Motor neuron (in vitro differentiated cells): ENCODE results near the gene TDRD1. TPM values are rescaled to one million over a fixed set of nuclear protein-coding genes. Genes with fewer than 3 reads are reported as not detected.

Experiments
- ATAC-seq, 8 experiments: fragments of 200-7000 bp; cut with Tn5 transposase; replicated peaks in 6 of 8; 2 replicates each; pipeline ENCODE4 v1.8.0; 2021; ENCODE audit warnings: mild to moderate bottlenecking in 8 of 8, moderate library complexity in 8 of 8
- H3K27ac ChIP-seq, 2 donors: fragments of 250-450 bp; sonication (Bioruptor Pico); 2 replicates each; pipeline ENCODE4 v1.9.0; 2021; ENCODE audit warnings: antibody characterized with exemption in 2 of 2, mild to moderate bottlenecking in 2 of 2, moderate library complexity in 1 of 2
- H3K4me1 ChIP-seq, 2 donors: fragments of 250-450 bp; sonication (Bioruptor Pico); replicated peaks in 1 of 2; 2 replicates each; pipeline ENCODE4 v1.6.1; 2021; ENCODE audit warnings: antibody characterized with exemption in 2 of 2, mild to moderate bottlenecking in 2 of 2, moderate library complexity in 1 of 2
- H3K4me3 ChIP-seq, 5 donors: fragments of 250-450 bp; sonication (Bioruptor Pico); 2 replicates each; pipeline ENCODE4 v1.9.0; 2021; ENCODE audit warnings: antibody characterized with exemption in 5 of 5, mild to moderate bottlenecking in 5 of 5, moderate library complexity in 4 of 5
- WGBS, 10 experiments: fragments of 450-650 bp; shearing (Covaris generic); methylation state at CpG; one replicate each; pipeline ENCODE4 v1.0.0; 2022; 5-methylcytosine and 5-hydroxymethylcytosine counted together
- in situ Hi-C, 9 experiments: fragments of 400-800 bp; cut with MboI; loops; one replicate each; pipeline ENCODE4 v1.15.0; 2021; ENCODE audit warnings: low sequenced_read_pairs in 9 of 9, low pct_unique_long_range_greater_than_20kb in 2 of 9; ENCODE audit not compliant: unreplicated experiment in 9 of 9
- total RNA-seq, 8 experiments: library from RNA; unstranded; fragments of 300-600 nt; gene quantifications; 2 replicates each; pipeline versions ENCODE4 v1.2.3 to v1.2.4, GENCODE V29; 2022

The TDRD1 gene
- total RNA-seq, 8 experiments from 2014 or later = under 0.01 to 0.18 (median 0.11) TPM; not detected in 2

GRCh38 chr10:114261076-114261475 is 81.9 kb downstream of the TDRD1 start:
- Histone ChIP-seq H3K27ac (no peak overlapping the region), H3K4me3 (no peak overlapping the region), H3K4me1 (no peaks in the 10 kb centered on the region)
- in situ Hi-C loops = no loop called here
- WGBS, 10 experiments = 80 to 100% (median 80%) methylated on average over 1 to 2 of the region's 2 CpGs; no CpG with 5 or more reads in 7 of the 10 experiments
- no peak for ATAC-seq

DNA sequence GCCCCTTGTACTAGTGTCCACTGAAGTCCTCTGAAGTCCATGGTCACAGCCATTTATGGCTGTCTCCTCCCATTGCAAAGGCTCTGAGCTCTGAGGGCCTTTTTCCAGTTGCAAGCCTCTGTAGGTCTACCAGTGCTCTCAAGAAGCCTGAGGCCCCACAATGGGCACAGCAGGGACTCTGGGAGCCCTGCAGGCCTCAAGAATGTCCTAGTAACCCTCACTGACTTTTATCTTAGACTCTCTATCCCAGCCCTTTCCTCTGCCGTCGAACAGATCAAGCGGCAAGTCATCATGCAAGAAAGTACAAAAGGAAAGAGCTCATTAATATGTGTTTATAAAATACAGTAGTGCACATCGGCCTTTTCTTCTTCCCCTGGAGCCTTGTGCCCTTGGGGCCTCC is 83.3 kb downstream of the TDRD1 start:
- in situ Hi-C loops = no loop called here
- Histone ChIP-seq H3K4me1 (no peaks in the 10 kb centered on the region), H3K4me3 (no peak overlapping the region), H3K27ac (no peak overlapping the region)
- 50 to 100% (median 86%) methylated on average over 1 to 3 of the region's 4 CpGs; no CpG with 5 or more reads in 3 of the 10 experiments for WGBS, 10 experiments
- no peak for ATAC-seq

- 14 to 81% (median 62%) methylated on average over 1 to 5 of the region's 6 CpGs; no CpG with 5 or more reads in 6 of the 10 experiments for WGBS, 10 experiments
- in situ Hi-C loops = no loop called here
- Histone ChIP-seq H3K27ac (no peak overlapping the region), H3K4me1 (no peaks in the 10 kb centered on the region), H3K4me3 (no peak overlapping the region)
- peak in 2 of 8 experiments; percentile 36 to 43 for ATAC-seq
Measured at GRCh38 chr10:114265392-114266053, 86.4 kb downstream of the TDRD1 start.

- peak in 1 of 8 experiments; percentile 54 for ATAC-seq
- no peak overlapping the region for H3K4me3 ChIP-seq
- no peaks in the 10 kb centered on the region for H3K4me1 ChIP-seq
- in situ Hi-C loops = no loop called here
- WGBS, 10 experiments = 58 to 100% (median 76%) methylated on average over 1 to 5 of the region's 5 CpGs; no CpG with 5 or more reads in 1 of the 10 experiments
- no peak overlapping the region for H3K27ac ChIP-seq
Measured at GRCh38 chr10:114266521-114266920, 87.4 kb downstream of the TDRD1 start.

DNA sequence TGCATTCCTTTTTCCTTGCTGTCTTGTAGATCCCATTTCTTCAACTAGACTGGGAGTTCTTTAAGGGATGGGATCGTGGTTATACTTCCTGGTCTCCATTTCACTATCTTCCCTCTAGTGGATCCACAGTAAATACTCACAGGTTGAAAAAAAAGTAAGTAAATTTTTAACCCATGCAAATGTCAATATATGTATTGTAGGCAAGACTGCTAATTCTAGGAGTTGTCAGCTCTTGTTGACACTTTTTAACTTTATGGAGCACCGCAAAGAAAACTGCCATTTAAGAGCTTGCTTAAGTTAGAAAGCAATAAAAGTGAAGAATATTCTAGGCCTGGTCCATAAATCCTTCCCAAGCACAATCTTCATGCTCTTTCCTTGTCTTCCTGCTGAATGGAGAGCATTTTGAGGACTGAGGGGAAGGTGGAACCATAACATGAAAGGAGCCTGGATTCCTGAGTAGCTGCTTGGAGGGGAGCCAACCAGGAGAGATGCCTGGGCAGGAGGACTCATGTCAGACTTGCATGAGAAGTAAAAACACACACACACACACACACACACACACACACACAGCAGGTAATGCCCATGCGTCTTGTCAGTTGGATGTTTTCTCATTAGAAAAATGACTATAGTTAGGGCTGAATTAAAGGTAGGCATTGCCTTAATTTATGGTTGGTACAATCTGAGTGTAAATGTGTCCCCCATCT is 92.1 kb downstream of the TDRD1 start:
- ATAC-seq = peak in 3 of 8 experiments; percentile 18 to 29 (median 27)
- no peak overlapping the region for H3K4me3 ChIP-seq
- WGBS, 10 experiments = 44 to 100% (median 75%) methylated on average over 1 to 3 of the region's 3 CpGs
- no peak overlapping the region for H3K27ac ChIP-seq
- in situ Hi-C loops = no loop called here
- no peaks in the 10 kb centered on the region for H3K4me1 ChIP-seq

GRCh38 chr10:114271779-114272167 is 92.6 kb downstream of the TDRD1 start:
- Histone ChIP-seq H3K4me3 (no peak overlapping the region), H3K4me1 (no peaks in the 10 kb centered on the region), H3K27ac (no peak overlapping the region)
- in situ Hi-C loops = no loop called here
- 0 to 87% (median 40%) methylated on average over 1 to 3 of the region's 4 CpGs; no CpG with 5 or more reads in 2 of the 10 experiments for WGBS, 10 experiments
- ATAC-seq = peak in 3 of 8 experiments; percentile 53 to 98 (median 97)

DNA sequence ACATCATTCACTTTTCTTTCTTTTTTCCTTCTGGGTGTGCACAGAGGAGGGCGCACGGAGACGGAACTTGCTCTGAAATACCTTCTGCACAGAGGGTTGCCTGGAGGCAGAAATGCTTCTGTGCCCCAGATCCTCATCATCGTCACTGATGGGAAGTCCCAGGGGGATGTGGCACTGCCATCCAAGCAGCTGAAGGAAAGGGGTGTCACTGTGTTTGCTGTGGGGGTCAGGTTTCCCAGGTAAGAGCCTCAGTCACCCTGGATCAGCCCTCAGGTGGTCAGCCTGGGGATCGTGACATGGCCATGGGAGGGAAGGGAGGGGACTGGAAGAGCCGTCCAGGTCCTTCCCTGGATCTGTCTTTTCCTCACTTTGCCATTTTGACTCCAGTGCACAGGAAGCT is 93.5 kb downstream of the TDRD1 start:
- no peak overlapping the region for H3K4me3 ChIP-seq
- ATAC-seq = no peak
- in situ Hi-C loops = no loop called here
- no peak overlapping the region for H3K27ac ChIP-seq
- H3K4me1 ChIP-seq = no peaks in the 10 kb centered on the region
- WGBS, 10 experiments = 97 to 100% (median 100%) methylated on average over 1 to 4 of the region's 6 CpGs; no CpG with 5 or more reads in 6 of the 10 experiments

DNA sequence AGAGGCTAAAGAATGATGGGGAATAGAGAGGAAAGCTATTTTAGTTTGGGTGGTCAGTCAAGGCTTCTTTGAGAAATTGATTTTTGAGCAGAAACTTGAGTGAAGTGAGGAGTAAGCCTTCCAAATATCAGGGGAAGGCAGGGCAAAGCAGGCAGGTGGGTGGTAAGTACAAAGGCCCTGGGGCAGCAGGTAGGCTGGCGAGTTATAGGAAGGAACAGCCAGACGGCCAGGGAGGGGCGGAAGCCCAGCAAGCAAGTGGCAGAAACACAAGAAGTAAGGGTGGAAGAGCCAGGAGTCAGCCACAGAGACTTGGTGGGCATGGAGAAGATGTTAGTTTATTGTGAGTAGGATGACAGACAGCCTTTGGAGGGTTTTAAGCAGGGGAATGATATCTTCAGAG is 94.8 kb downstream of the TDRD1 start:
- in situ Hi-C loops = no loop called here

GRCh38 chr10:114274616-114275453 is 95.7 kb downstream of the TDRD1 start:
- Histone ChIP-seq H3K4me3 (no peak overlapping the region), H3K4me1 (no peaks in the 10 kb centered on the region), H3K27ac (no peak overlapping the region)
- 50 to 100% (median 86%) methylated on average over 1 to 7 of the region's 16 CpGs; no CpG with 5 or more reads in 1 of the 10 experiments for WGBS, 10 experiments
- ATAC-seq = peak in 1 of 8 experiments; percentile 49
- in situ Hi-C loops = no loop called here

More for the DNA sequence above, 94.8 kb downstream of the TDRD1 start:
- no peak overlapping the region for H3K27ac ChIP-seq
- H3K4me1 ChIP-seq = no peaks in the 10 kb centered on the region
- H3K4me3 ChIP-seq = no peak overlapping the region
- WGBS, 10 experiments = 60 to 100% (median 83%) methylated on average over 1 to 3 of the region's 3 CpGs; no CpG with 5 or more reads in 4 of the 10 experiments
- no peak for ATAC-seq

DNA sequence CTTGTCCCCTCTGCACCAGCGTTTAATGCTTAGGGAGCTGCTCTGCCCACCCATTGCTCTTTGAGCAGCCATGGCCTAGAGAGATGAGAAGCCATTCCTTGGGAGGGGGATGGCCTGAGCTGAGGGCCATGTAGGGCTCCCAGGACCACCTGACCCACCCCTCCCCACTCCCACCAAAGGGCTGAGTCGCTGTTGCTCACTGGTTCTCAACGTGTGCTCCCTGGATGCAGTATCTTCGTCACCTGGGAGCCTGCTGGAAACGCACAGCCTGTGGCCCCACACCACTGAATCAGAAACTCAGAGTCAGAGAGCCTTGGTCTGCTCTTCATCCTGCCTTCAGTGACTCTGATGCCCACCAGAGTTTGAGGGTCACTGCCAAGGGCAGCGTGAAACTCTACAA is 96.9 kb downstream of the TDRD1 start:
- H3K4me3 ChIP-seq = no peak overlapping the region
- in situ Hi-C loops = no loop called here
- WGBS, 10 experiments = 67 to 100% (median 90%) methylated on average over 1 to 4 of the region's 6 CpGs; no CpG with 5 or more reads in 3 of the 10 experiments
- peak in 1 of 8 experiments; percentile 39 for ATAC-seq
- no peaks in the 10 kb centered on the region for H3K4me1 ChIP-seq
- no peak overlapping the region for H3K27ac ChIP-seq

DNA sequence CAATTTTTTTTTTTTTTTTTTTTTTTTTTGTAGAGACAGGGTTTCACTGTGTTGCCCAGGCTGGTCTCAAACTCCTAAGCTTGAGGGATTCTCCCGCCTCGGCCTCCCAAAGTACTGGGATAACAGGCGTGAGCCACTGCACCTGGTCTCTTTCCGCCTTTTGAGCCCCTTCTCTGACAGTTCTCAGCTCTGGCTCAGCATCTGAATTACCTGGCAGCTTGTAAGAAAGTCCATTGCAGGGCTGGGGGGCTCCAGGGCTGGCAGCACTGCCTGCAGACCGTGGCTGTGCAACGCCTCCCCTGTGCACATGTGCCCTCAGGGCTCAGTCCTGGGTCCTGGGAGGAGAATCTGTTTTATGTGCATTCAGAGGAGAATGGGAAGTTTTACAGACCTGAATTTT is 97.5 kb downstream of the TDRD1 start:
- WGBS, 10 experiments = 0 to 94% (median 80%) methylated on average over 1 to 5 of the region's 6 CpGs; no CpG with 5 or more reads in 5 of the 10 experiments
- ATAC-seq = peak in 3 of 8 experiments; percentile 19 to 45 (median 24)
- Histone ChIP-seq H3K4me3 (no peak overlapping the region), H3K27ac (no peak overlapping the region), H3K4me1 (no peaks in the 10 kb centered on the region)
- in situ Hi-C loops = no loop called here

GRCh38 chr10:114278140-114278883 is 99.2 kb downstream of the TDRD1 start:
- Histone ChIP-seq H3K4me1 (no peaks in the 10 kb centered on the region), H3K27ac (no peak overlapping the region), H3K4me3 (no peak overlapping the region)
- peak in 2 of 8 experiments; percentile 16 to 52 for ATAC-seq
- in situ Hi-C loops = no loop called here
- 20 to 90% (median 72%) methylated on average over 1 to 8 of the region's 22 CpGs; no CpG with 5 or more reads in 6 of the 10 experiments for WGBS, 10 experiments
